SK-N-SH (cell line): ENCODE results near the gene PRR16. TPM values are rescaled to one million over a fixed set of nuclear protein-coding genes. Genes with fewer than 3 reads are reported as not detected.

ENCODE experiments used
- CTCF ChIA-PET: fragments of 300-600, 350-600 bp; formaldehyde crosslinking; extraction: SDS; loops from one replicate; lab custom pipeline; 2021; lab: Yijun Ruan, JAX
- POLR2A ChIA-PET: fragments of 350-600 bp; sonication (Branson Sonifier 250); formaldehyde crosslinking; extraction: SDS; loops from one replicate; lab custom pipeline; 2020; ENCODE audit warnings: antibody characterized with exemption, inconsistent platforms; lab: Yijun Ruan, JAX
- DNase-seq: peaks from one replicate; pipeline ENCODE4 v3.0.0; 2012
- H2AFZ ChIP-seq: fragments of 200-600 bp; sonication (generic); 2 replicates; pipeline ENCODE4 v1.8.1; 2016; ENCODE audit warnings: antibody characterized with exemption, mild to moderate bottlenecking, low read depth
- H3F3A ChIP-seq: fragments of 200-600 bp; sonication (generic); replicated peaks from 2 replicates; pipeline ENCODE3; 2016; ENCODE audit warnings: antibody characterized with exemption, mild to moderate bottlenecking; ENCODE audit not compliant: insufficient read depth
- H3K27ac ChIP-seq, 2 experiments: fragments of 200-500 bp in 1 of 2; fragments of 200-600 bp in 1 of 2; sonication (Bioruptor generic) in 1 of 2; sonication (generic), shearing (Covaris generic) in 1 of 2; 2 replicates each; pipeline versions ENCODE4 v1.5.1 to v1.6.1; 2014 to 2016; ENCODE audit warnings: low read depth in 2 of 2, inconsistent platforms in 1 of 2, low read length in 1 of 2, mild to moderate bottlenecking in 1 of 2, mixed read lengths in 1 of 2
- H3K27me3 ChIP-seq: fragments of 200-600 bp; sonication (generic), shearing (Covaris generic); 2 replicates; pipeline ENCODE4 v1.6.1; 2016; ENCODE audit warnings: mixed run types; ENCODE audit not compliant: insufficient read depth
- H3K36me3 ChIP-seq, 2 experiments: fragments of 200-500 bp in 1 of 2; fragments of 200-600 bp in 1 of 2; sonication (Bioruptor generic) in 1 of 2; sonication (generic) in 1 of 2; replicated peaks in 1 of 2; 2 replicates each; pipeline versions ENCODE3 to v1.5.1; 2014 to 2016; ENCODE audit warnings: low read length in 1 of 2, mild to moderate bottlenecking in 1 of 2; ENCODE audit not compliant: insufficient read depth in 2 of 2, control insufficient read depth in 1 of 2
- H3K4me1 ChIP-seq, 2 experiments: fragments of 200-500 bp in 1 of 2; fragments of 200-600 bp in 1 of 2; sonication (Bioruptor generic) in 1 of 2; sonication (generic), shearing (Covaris generic) in 1 of 2; 2 replicates each; pipeline versions ENCODE4 v1.5.1 to v1.6.1; 2014 to 2016; ENCODE audit warnings: low read depth in 1 of 2, low read length in 1 of 2, mixed run types in 1 of 2; ENCODE audit not compliant: insufficient read depth in 2 of 2, control insufficient read depth in 1 of 2
- H3K4me2 ChIP-seq: fragments of 200-600 bp; sonication (generic), shearing (Covaris generic); 2 replicates; pipeline ENCODE4 v1.6.1; 2017; ENCODE audit warnings: mixed run types
- H3K4me3 ChIP-seq, 2 experiments: fragments of 200-500 bp in 1 of 2; fragments of 200-600 bp in 1 of 2; sonication (Bioruptor generic) in 1 of 2; sonication (generic), shearing (Covaris generic) in 1 of 2; 2 replicates each; pipeline versions ENCODE4 v1.5.1 to v1.8.1; 2014 to 2016; ENCODE audit warnings: low read depth in 2 of 2, inconsistent platforms in 1 of 2, low read length in 1 of 2, mild to moderate bottlenecking in 1 of 2, mixed read lengths in 1 of 2, moderate library complexity in 1 of 2
- H3K79me2 ChIP-seq: fragments of 200-600 bp; sonication (generic); 2 replicates; pipeline ENCODE4 v1.8.1; 2017; ENCODE audit warnings: mild to moderate bottlenecking; ENCODE audit not compliant: insufficient read depth
- H3K9ac ChIP-seq: fragments of 200-600 bp; sonication (generic); 2 replicates; pipeline ENCODE4 v1.6.1; 2017; ENCODE audit warnings: mixed run types
- H3K9me2 ChIP-seq: fragments of 200-600 bp; sonication (generic); 2 replicates; pipeline ENCODE4 v1.6.1; 2017; ENCODE audit warnings: mixed run types
- H3K9me3 ChIP-seq: fragments of 200-600 bp; sonication (generic); 2 replicates; pipeline ENCODE4 v1.6.1; 2017; ENCODE audit warnings: mixed run types, mild to moderate bottlenecking, moderate library complexity
- H4K20me1 ChIP-seq: fragments of 200-600 bp; sonication (generic); 2 replicates; pipeline ENCODE4 v1.6.1; 2017; ENCODE audit warnings: mild to moderate bottlenecking, mixed run types; ENCODE audit not compliant: insufficient read depth
- CTCF ChIP-seq: fragments of 200-600 bp; sonication (generic); IDR thresholded peaks from 2 replicates; pipeline ENCODE4 v1.6.1; 2017; ENCODE audit warnings: antibody characterized with exemption, mild to moderate bottlenecking, moderate library complexity
- EZH2phosphoT487 ChIP-seq: fragments of 200-600 bp; sonication (generic); IDR thresholded peaks from 2 replicates; pipeline ENCODE4 v1.6.1; 2017; ENCODE audit warnings: low read depth, mixed run types, mild to moderate bottlenecking, antibody characterized with exemption, moderate library complexity, borderline replicate concordance
- FOSL2 ChIP-seq: IDR thresholded peaks from 2 replicates; pipeline ENCODE4 v1.4.0; 2012; ENCODE audit warnings: low read depth, mild to moderate bottlenecking, moderate library complexity, borderline replicate concordance
- GATA2 ChIP-seq: sonication (generic); formaldehyde crosslinking; IDR thresholded peaks from 2 replicates; pipeline ENCODE4 v1.5.0; 2020; ENCODE audit warnings: mild to moderate bottlenecking, missing genetic modification reagents
- JUND ChIP-seq: IDR thresholded peaks from 2 replicates; pipeline ENCODE4 v1.4.0; 2012
- MAX ChIP-seq: IDR thresholded peaks from 2 replicates; pipeline ENCODE4 v1.4.0; 2012; ENCODE audit warnings: low read depth
- MXI1 ChIP-seq: IDR thresholded peaks from 2 replicates; pipeline ENCODE4 v1.6.1; 2012; ENCODE audit warnings: mild to moderate bottlenecking, low read depth, low read length, improper control_type of control experiment
- NFIC ChIP-seq: IDR thresholded peaks from 2 replicates; pipeline ENCODE4 v1.4.0; 2012; ENCODE audit warnings: borderline replicate concordance
- NRF1 ChIP-seq: IDR thresholded peaks from 2 replicates; pipeline ENCODE4 v1.6.1; 2012; ENCODE audit warnings: low read depth, mild to moderate bottlenecking, low read length
- PBX3 ChIP-seq: IDR thresholded peaks from 2 replicates; pipeline ENCODE4; 2012
- POLR2AphosphoS5 ChIP-seq: IDR thresholded peaks from 2 replicates; pipeline ENCODE4 v1.6.1; 2012; ENCODE audit warnings: low read depth, low read length
- RCOR1 ChIP-seq: fragments of 150-350 bp; IDR thresholded peaks from 2 replicates; pipeline ENCODE4 v1.6.1; 2017; ENCODE audit warnings: antibody characterized with exemption, low read length
- SIN3A ChIP-seq: IDR thresholded peaks from 2 replicates; pipeline ENCODE4 v1.6.1; 2012; ENCODE audit warnings: low read depth, mild to moderate bottlenecking, low read length, moderate library complexity, borderline replicate concordance
- SMC3 ChIP-seq: IDR thresholded peaks from 2 replicates; pipeline ENCODE4 v1.6.1; 2012; ENCODE audit warnings: low read depth, low read length, improper control_type of control experiment
- TAF1 ChIP-seq: IDR thresholded peaks from 2 replicates; pipeline ENCODE4 v1.6.1; 2012; ENCODE audit warnings: low read depth, mild to moderate bottlenecking, low read length, moderate library complexity, borderline replicate concordance
- TCF12 ChIP-seq: IDR thresholded peaks from 2 replicates; pipeline ENCODE4 v1.4.0; 2012
- TEAD4 ChIP-seq: IDR thresholded peaks from 2 replicates; pipeline ENCODE4 v1.4.0; 2012; ENCODE audit warnings: mild to moderate bottlenecking, borderline replicate concordance; ENCODE audit not compliant: insufficient read depth
- YY1 ChIP-seq: IDR thresholded peaks from 2 replicates; pipeline ENCODE4 v1.4.0; 2012; ENCODE audit warnings: low read depth, mild to moderate bottlenecking
- ZBTB33 ChIP-seq: IDR thresholded peaks from 2 replicates; pipeline ENCODE4 v1.4.0; 2012; ENCODE audit warnings: low read depth, borderline replicate concordance
- WGBS: methylation state at CpG from one replicate; pipeline ENCODE4 v1.1.6; 2017; ENCODE audit warnings: low lambda C conversion rate; 5-methylcytosine and 5-hydroxymethylcytosine counted together
- polyA plus RNA-seq, 3 experiments: library from polyadenylated mRNA; depleted of rRNA; stranded (reverse); fragments of >200 nt; gene quantifications; 2 replicates each; pipeline ENCODE4 v1.2.3, GENCODE V29; 2012

Gene PRR16
- polyA plus RNA-seq, 1 of the 3 experiments (the other 2 are of a cell fraction), result 26.7 TPM

- TF ChIP-seq YY1 (no peak), SIN3A (no peak), CTCF (no peak), JUND (no peak; the same call in 1 of the 2 replicates), NRF1 (no peak), GATA2 (CRISPR knock-in tag) (peak; percentile 60), RCOR1 (no peak), TEAD4 (peak; percentile 49), SMC3 (no peak), TAF1 (no peak), NFIC (no peak)
Observed at GRCh38 chr5:120476063-120476462, 12.0 kb downstream of the PRR16 start (continued).

- H3K27ac ChIP-seq, result peak overlapping the region in 1 of 2 experiments; percentile 52; a peak in 3 of 4 replicates
- H3F3A ChIP-seq, result peaks cover 22% of the 10 kb centered on the region
- H3K4me2 ChIP-seq, result 0 out of 2 replicates have a peak overlapping the region, but pooled peaks have one; percentile 1
- H3K4me1 ChIP-seq, result peaks cover 0 to 3% of the 10 kb centered on the region in 2 experiments; a peak in 3 of 4 replicates
- peaks cover 86% of the 10 kb centered on the region for H3K79me2 ChIP-seq
- H3K9ac ChIP-seq, result no peak overlapping the region
- H3K4me3 ChIP-seq, result no peak overlapping the region
- no peaks in the 10 kb centered on the region for H4K20me1 ChIP-seq
- H3K36me3 ChIP-seq, result peaks cover 0 to 23% of the 10 kb centered on the region in 2 experiments
- H3K27me3 ChIP-seq, result no peaks in the 10 kb centered on the region
- DNase-seq, result no peak
- H2AFZ ChIP-seq, result peak overlapping the region; percentile 12; the same call in 1 of the 2 replicates
- H3K9me3 ChIP-seq, result no peaks in the 10 kb centered on the region
- H3K9me2 ChIP-seq, result no peaks in the 10 kb centered on the region
- ChIA-PET CTCF (no interaction called here), POLR2A (no interaction called here)
- WGBS, result 36% methylated on average over 4 of the region's 4 CpGs
- TF ChIP-seq SIN3A (no peak), PBX3 (peak; percentile 91), ZBTB33 (no peak), MAX (0 out of 2 replicates have a peak, but pooled peaks have one; percentile 55), POLR2AphosphoS5 (no peak), EZH2phosphoT487 (no peak), JUND (peak; percentile 61), FOSL2 (peak; percentile 59; the same call in 1 of the 2 replicates), TCF12 (peak; percentile 71), MXI1 (peak; percentile 54; the same call in 1 of the 2 replicates), GATA2 (CRISPR knock-in tag) (no peak)
- TF ChIP-seq, all 33 proteins: peak for 6
Observed at GRCh38 chr5:120479066-120479465, 15.0 kb downstream of the PRR16 start.
